RWPE2 (cell line): ENCODE measurements around the gene CACNB2.

ENCODE experiments used
- ATAC-seq: fragments of 200-7000 bp; cut with Tn5 transposase; 3 replicates; pipeline ENCODE4 v1.9.1; 2021; ENCODE audit warnings: low read depth
- DNase-seq: peaks from one replicate; pipeline ENCODE4 v3.0.0-alpha.2; 2020; ENCODE audit warnings: low spot score
- H3K27ac ChIP-seq: fragments of 450-650 bp; 2 replicates; pipeline ENCODE4 v1.5.1; 2017; ENCODE audit warnings: mild to moderate bottlenecking; ENCODE audit not compliant: poor library complexity, severe bottlenecking
- H3K27me3 ChIP-seq: fragments of 250-450 bp; sonication (Bioruptor Pico); 2 replicates; pipeline ENCODE4 v1.5.1; 2021; ENCODE audit warnings: mild to moderate bottlenecking, moderate library complexity; ENCODE audit not compliant: insufficient read depth, poor library complexity, severe bottlenecking
- H3K36me3 ChIP-seq: fragments of 250-450 bp; sonication (Bioruptor Pico); 2 replicates; pipeline ENCODE4 v1.5.1; 2020; ENCODE audit warnings: low read depth, mild to moderate bottlenecking, moderate library complexity
- H3K4me1 ChIP-seq: fragments of 250-450 bp; sonication (Bioruptor Pico); 2 replicates; pipeline ENCODE4 v1.5.1; 2021; ENCODE audit warnings: mild to moderate bottlenecking, moderate library complexity; ENCODE audit not compliant: insufficient read depth, poor library complexity, severe bottlenecking
- H3K4me3 ChIP-seq: fragments of 250-450 bp; sonication (Bioruptor Pico); 2 replicates; pipeline ENCODE4 v1.5.1; 2021; ENCODE audit warnings: mild to moderate bottlenecking, moderate library complexity; ENCODE audit not compliant: severe bottlenecking
- H3K9me3 ChIP-seq: fragments of 250-450 bp; sonication (Bioruptor Pico); 2 replicates; pipeline ENCODE4 v1.5.1; 2021; ENCODE audit warnings: mild to moderate bottlenecking, moderate library complexity; ENCODE audit not compliant: severe bottlenecking
- TF ChIP-seq, protein P1 (sequence below): fragments of 450-650 bp; IDR thresholded peaks from one replicate; pipeline ENCODE4 v1.5.1; 2017; ENCODE audit warnings: mild to moderate bottlenecking, moderate library complexity; ENCODE audit not compliant: poor library complexity, severe bottlenecking

Gene CACNB2

GRCh38 chr10:18195060-18195799 is 55.0 kb downstream of the CACNB2 start:
- DNase-seq (no peak), ATAC-seq (no peak)
- Histone ChIP-seq H3K36me3 (no peaks in the 10 kb centered on the region), H3K4me3 (no peak overlapping the region), H3K27ac (no peak overlapping the region), H3K9me3 (no peaks in the 10 kb centered on the region), H3K27me3 (no peaks in the 10 kb centered on the region), H3K4me1 (no peaks in the 10 kb centered on the region)
- TF ChIP-seq, protein P1, sequence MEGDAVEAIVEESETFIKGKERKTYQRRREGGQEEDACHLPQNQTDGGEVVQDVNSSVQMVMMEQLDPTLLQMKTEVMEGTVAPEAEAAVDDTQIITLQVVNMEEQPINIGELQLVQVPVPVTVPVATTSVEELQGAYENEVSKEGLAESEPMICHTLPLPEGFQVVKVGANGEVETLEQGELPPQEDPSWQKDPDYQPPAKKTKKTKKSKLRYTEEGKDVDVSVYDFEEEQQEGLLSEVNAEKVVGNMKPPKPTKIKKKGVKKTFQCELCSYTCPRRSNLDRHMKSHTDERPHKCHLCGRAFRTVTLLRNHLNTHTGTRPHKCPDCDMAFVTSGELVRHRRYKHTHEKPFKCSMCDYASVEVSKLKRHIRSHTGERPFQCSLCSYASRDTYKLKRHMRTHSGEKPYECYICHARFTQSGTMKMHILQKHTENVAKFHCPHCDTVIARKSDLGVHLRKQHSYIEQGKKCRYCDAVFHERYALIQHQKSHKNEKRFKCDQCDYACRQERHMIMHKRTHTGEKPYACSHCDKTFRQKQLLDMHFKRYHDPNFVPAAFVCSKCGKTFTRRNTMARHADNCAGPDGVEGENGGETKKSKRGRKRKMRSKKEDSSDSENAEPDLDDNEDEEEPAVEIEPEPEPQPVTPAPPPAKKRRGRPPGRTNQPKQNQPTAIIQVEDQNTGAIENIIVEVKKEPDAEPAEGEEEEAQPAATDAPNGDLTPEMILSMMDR: no peak

GRCh38 chr10:18196806-18197550 is 56.8 kb downstream of the CACNB2 start:
- Histone ChIP-seq H3K4me1 (no peaks in the 10 kb centered on the region), H3K27me3 (no peaks in the 10 kb centered on the region), H3K36me3 (no peaks in the 10 kb centered on the region), H3K27ac (no peak overlapping the region), H3K4me3 (no peak overlapping the region), H3K9me3 (no peaks in the 10 kb centered on the region)
- TF ChIP-seq, protein P1: no peak
- no peak for DNase-seq
- no peak for ATAC-seq

GRCh38 chr10:18197706-18198105 is 57.5 kb downstream of the CACNB2 start:
- H3K9me3 ChIP-seq: no peaks in the 10 kb centered on the region
- ATAC-seq (no peak), DNase-seq (no peak)
- peaks cover 5% of the 10 kb centered on the region for H3K27me3 ChIP-seq
- H3K4me3 ChIP-seq: no peak overlapping the region
- H3K4me1 ChIP-seq: no peaks in the 10 kb centered on the region
- TF ChIP-seq, protein P1: no peak
- H3K36me3 ChIP-seq: no peaks in the 10 kb centered on the region
- no peak overlapping the region for H3K27ac ChIP-seq

DNA sequence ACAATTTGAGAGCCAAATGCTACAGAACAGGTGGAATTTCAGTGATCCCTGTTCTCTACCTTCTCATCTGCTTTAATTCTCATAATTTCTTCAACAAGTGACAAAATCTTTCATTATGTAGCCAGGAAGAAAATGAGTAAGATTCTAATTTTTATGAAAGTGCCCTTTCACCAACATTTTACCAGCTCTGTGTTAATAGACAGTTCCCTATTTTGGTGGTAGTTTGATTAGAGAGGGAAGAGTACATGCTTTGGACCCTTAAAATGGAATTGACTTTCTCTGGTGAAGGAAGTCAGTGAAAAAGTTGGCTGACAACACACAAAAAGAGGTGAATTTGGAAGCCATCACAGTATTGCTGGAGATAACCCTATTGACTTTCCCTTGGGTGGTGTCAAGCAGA is 61.7 kb downstream of the CACNB2 start:
- no peak overlapping the region for H3K4me3 ChIP-seq
- no peak overlapping the region for H3K27ac ChIP-seq
- no peaks in the 10 kb centered on the region for H3K9me3 ChIP-seq
- H3K4me1 ChIP-seq: no peaks in the 10 kb centered on the region
- no peak for DNase-seq
- no peaks in the 10 kb centered on the region for H3K36me3 ChIP-seq
- TF ChIP-seq, protein P1: no peak
- H3K27me3 ChIP-seq: peaks cover 16% of the 10 kb centered on the region
- no peak for ATAC-seq
